ENCODE data around the gene KISS1R. TPM values are rescaled to one million over a fixed set of nuclear protein-coding genes. Genes with fewer than 3 reads are reported as not detected.
"Not testable (repeated sequence)": the region's sequence is repeated elsewhere in the genome, so short reads cannot be mapped to it uniquely, and the experiment has no call there.

The KISS1R gene
- total and polyA plus RNA-seq, 5 donors from 2014 or later, result 0.21 to 1.2 (median 0.67) TPM; not detected in 1

GRCh38 chr19:891421-892200 lies 25.5 kb upstream of the KISS1R start:
- not testable (repeated sequence) for H3K27me3 Mint-ChIP-seq; H3K9me3 ChIP-seq (ENCODE audit: control insufficient read depth in 2 of 2, low read length in 2 of 2); DNase-seq; H3K36me3 Mint-ChIP-seq; H3K9me3 Mint-ChIP-seq; ATAC-seq (ENCODE audit: low read depth in 2 of 2); H3K27me3 ChIP-seq (ENCODE audit: control insufficient read depth, insufficient read depth, low read length)
- H3K4me1 ChIP-seq (ENCODE audit: control insufficient read depth, insufficient read depth, low read length, poor library complexity, severe bottlenecking), result peaks cover 19% of the 10 kb centered on the region
- H3K27ac Mint-ChIP-seq, result peak overlapping the region in 2 of 3 donors; percentile 66 to 73
- H3K4me1 Mint-ChIP-seq, result peaks cover 4 to 58% (median 14%) of the 10 kb centered on the region in 4 donors
- H3K4me3 Mint-ChIP-seq, result peak overlapping the region; percentile 76 to 93 (median 84)
- peak overlapping the region; percentile 48 for H3K4me3 ChIP-seq (ENCODE audit: low read depth, low read length)
- H3K27ac ChIP-seq (ENCODE audit: insufficient read depth, low read length, poor library complexity, severe bottlenecking), result peak overlapping the region; percentile 88
- H3K36me3 ChIP-seq (ENCODE audit: control insufficient read depth, insufficient read depth, low read length), result peaks cover 28% of the 10 kb centered on the region

- peak overlapping the region; percentile 74 to 93 (median 84) for H3K4me3 Mint-ChIP-seq
- ATAC-seq (ENCODE audit: low read depth in 2 of 2) (no peak), DNase-seq (no peak)
- Histone ChIP-seq H3K9me3 (ENCODE audit: control insufficient read depth in 2 of 2, low read length in 2 of 2) (no peaks in the 10 kb centered on the region), H3K4me3 (ENCODE audit: low read depth, low read length) (peak overlapping the region; percentile 48), H3K36me3 (ENCODE audit: control insufficient read depth, insufficient read depth, low read length) (peaks cover 30% of the 10 kb centered on the region), H3K4me1 (ENCODE audit: control insufficient read depth, insufficient read depth, low read length, poor library complexity, severe bottlenecking) (peaks cover 19% of the 10 kb centered on the region), H3K27ac (ENCODE audit: insufficient read depth, low read length, poor library complexity, severe bottlenecking) (peak overlapping the region; percentile 88), H3K27me3 (ENCODE audit: control insufficient read depth, insufficient read depth, low read length) (no peaks in the 10 kb centered on the region)
- H3K27me3 Mint-ChIP-seq, result peaks cover 5% of the 10 kb centered on the region
- no peaks in the 10 kb centered on the region for H3K9me3 Mint-ChIP-seq
- H3K36me3 Mint-ChIP-seq, result peaks cover 7% of the 10 kb centered on the region
- H3K27ac Mint-ChIP-seq, result peak overlapping the region; percentile 62 to 97 (median 66)
- peaks cover 4 to 60% (median 14%) of the 10 kb centered on the region in 4 donors for H3K4me1 Mint-ChIP-seq
Measured at GRCh38 chr19:892243-892893, 24.8 kb upstream of the KISS1R start.

GRCh38 chr19:892894-893689 lies 24.0 kb upstream of the KISS1R start, which contains the start of the genes MED16 and RNU6-9:
TSS of gene MED16 (minus strand) at chr19:893187. CDS start at chr19:891131, 2,056 bp downstream.
TSS of gene RNU6-9 (plus strand) at chr19:893484.
- Mint-ChIP-seq H3K4me1 (peaks cover 4 to 56% (median 14%) of the 10 kb centered on the region in 4 donors), H3K4me3 (peak within 1 kb of the TSS; percentile 93 to 96 (median 94)), H3K36me3 (peaks cover 7% of the 10 kb centered on the region), H3K9me3 (no peaks in the 10 kb centered on the region), H3K27ac (peak within 1 kb of the TSS; percentile 97 to 100 (median 99)), H3K27me3 (peaks cover 5% of the 10 kb centered on the region)
- H3K4me3 ChIP-seq (ENCODE audit: low read depth, low read length), result peak within 1 kb of the TSS; percentile 88
- DNase-seq, result peak; percentile 86 to 96 (median 96)
- peak; percentile 83 for ATAC-seq (ENCODE audit: low read depth in 2 of 2)
- H3K36me3 ChIP-seq (ENCODE audit: control insufficient read depth, insufficient read depth, low read length), result peaks cover 30% of the 10 kb centered on the region
- no peaks in the 10 kb centered on the region for H3K9me3 ChIP-seq (ENCODE audit: control insufficient read depth in 2 of 2, low read length in 2 of 2)
- H3K27ac ChIP-seq (ENCODE audit: insufficient read depth, low read length, poor library complexity, severe bottlenecking), result peak within 1 kb of the TSS; percentile 88
- H3K27me3 ChIP-seq (ENCODE audit: control insufficient read depth, insufficient read depth, low read length), result no peaks in the 10 kb centered on the region
- peaks cover 19% of the 10 kb centered on the region for H3K4me1 ChIP-seq (ENCODE audit: control insufficient read depth, insufficient read depth, low read length, poor library complexity, severe bottlenecking)

- H3K27me3 ChIP-seq (ENCODE audit: control insufficient read depth, insufficient read depth, low read length), result no peaks in the 10 kb centered on the region
- peaks cover 27% of the 10 kb centered on the region for H3K36me3 ChIP-seq (ENCODE audit: control insufficient read depth, insufficient read depth, low read length)
- peaks cover 5% of the 10 kb centered on the region for H3K27me3 Mint-ChIP-seq
- H3K4me3 Mint-ChIP-seq, result peak overlapping the region in 2 of 4 donors; percentile 63 to 75
- no peak overlapping the region for H3K4me3 ChIP-seq (ENCODE audit: low read depth, low read length)
- H3K4me1 Mint-ChIP-seq, result peaks cover 4 to 41% (median 10%) of the 10 kb centered on the region in 4 donors
- H3K27ac ChIP-seq (ENCODE audit: insufficient read depth, low read length, poor library complexity, severe bottlenecking), result no peak overlapping the region
- peaks cover 7% of the 10 kb centered on the region for H3K36me3 Mint-ChIP-seq
- DNase-seq (no peak), ATAC-seq (ENCODE audit: low read depth in 2 of 2) (no peak)
- no peaks in the 10 kb centered on the region for H3K9me3 ChIP-seq (ENCODE audit: control insufficient read depth in 2 of 2, low read length in 2 of 2)
- H3K27ac Mint-ChIP-seq, result peak overlapping the region; percentile 42 to 86 (median 82)
- peaks cover 28% of the 10 kb centered on the region for H3K4me1 ChIP-seq (ENCODE audit: control insufficient read depth, insufficient read depth, low read length, poor library complexity, severe bottlenecking)
- H3K9me3 Mint-ChIP-seq, result peaks cover 0 to 2% (median 0%) of the 10 kb centered on the region in 7 donors
Measured at GRCh38 chr19:896434-896833, 20.7 kb upstream of the KISS1R start.

- peaks cover 4 to 42% (median 10%) of the 10 kb centered on the region in 4 donors for H3K4me1 Mint-ChIP-seq
- Histone ChIP-seq H3K36me3 (ENCODE audit: control insufficient read depth, insufficient read depth, low read length) (peaks cover 31% of the 10 kb centered on the region), H3K27me3 (ENCODE audit: control insufficient read depth, insufficient read depth, low read length) (no peaks in the 10 kb centered on the region), H3K4me3 (ENCODE audit: low read depth, low read length) (no peak overlapping the region), H3K4me1 (ENCODE audit: control insufficient read depth, insufficient read depth, low read length, poor library complexity, severe bottlenecking) (peaks cover 26% of the 10 kb centered on the region), H3K9me3 (ENCODE audit: control insufficient read depth in 2 of 2, low read length in 2 of 2) (no peaks in the 10 kb centered on the region), H3K27ac (ENCODE audit: insufficient read depth, low read length, poor library complexity, severe bottlenecking) (no peak overlapping the region)
- H3K4me3 Mint-ChIP-seq, result peak overlapping the region in 1 of 4 donors; percentile 75
- peaks cover 0 to 2% (median 0%) of the 10 kb centered on the region in 7 donors for H3K9me3 Mint-ChIP-seq
- H3K36me3 Mint-ChIP-seq, result peaks cover 7% of the 10 kb centered on the region
- DNase-seq, result no peak
- H3K27me3 Mint-ChIP-seq, result peaks cover 5% of the 10 kb centered on the region
- peak overlapping the region in 2 of 3 donors; percentile 52 to 86 for H3K27ac Mint-ChIP-seq
- ATAC-seq (ENCODE audit: low read depth in 2 of 2), result no peak
Measured at GRCh38 chr19:896999-897398, 20.1 kb upstream of the KISS1R start.

- H3K9me3 ChIP-seq (ENCODE audit: control insufficient read depth in 2 of 2, low read length in 2 of 2), result no peaks in the 10 kb centered on the region
- H3K9me3 Mint-ChIP-seq, result peaks cover 0 to 2% (median 0%) of the 10 kb centered on the region in 7 donors
- H3K4me1 Mint-ChIP-seq, result peaks cover 4 to 47% (median 11%) of the 10 kb centered on the region in 4 donors
- no peak for DNase-seq
- H3K27me3 ChIP-seq (ENCODE audit: control insufficient read depth, insufficient read depth, low read length), result no peaks in the 10 kb centered on the region
- H3K27ac ChIP-seq (ENCODE audit: insufficient read depth, low read length, poor library complexity, severe bottlenecking), result no peak overlapping the region
- no peak for ATAC-seq (ENCODE audit: low read depth in 2 of 2)
- no peak overlapping the region for H3K4me3 Mint-ChIP-seq
- H3K36me3 Mint-ChIP-seq, result peaks cover 7% of the 10 kb centered on the region
- H3K36me3 ChIP-seq (ENCODE audit: control insufficient read depth, insufficient read depth, low read length), result peaks cover 36% of the 10 kb centered on the region
- peak overlapping the region in 1 of 3 donors; percentile 52 for H3K27ac Mint-ChIP-seq
- H3K4me3 ChIP-seq (ENCODE audit: low read depth, low read length), result no peak overlapping the region
- H3K27me3 Mint-ChIP-seq, result peaks cover 5% of the 10 kb centered on the region
- peaks cover 21% of the 10 kb centered on the region for H3K4me1 ChIP-seq (ENCODE audit: control insufficient read depth, insufficient read depth, low read length, poor library complexity, severe bottlenecking)
Measured at GRCh38 chr19:897442-898039, 19.6 kb upstream of the KISS1R start.

GRCh38 chr19:898663-899062 lies 18.5 kb upstream of the KISS1R start:
- H3K27me3 ChIP-seq (ENCODE audit: control insufficient read depth, insufficient read depth, low read length), result no peaks in the 10 kb centered on the region
- Mint-ChIP-seq H3K27ac (no peak overlapping the region), H3K4me1 (peaks cover 0 to 46% (median 5%) of the 10 kb centered on the region in 4 donors), H3K36me3 (peaks cover 7% of the 10 kb centered on the region), H3K27me3 (no peaks in the 10 kb centered on the region), H3K4me3 (no peak overlapping the region), H3K9me3 (peaks cover 0 to 2% (median 0%) of the 10 kb centered on the region in 7 donors)
- H3K36me3 ChIP-seq (ENCODE audit: control insufficient read depth, insufficient read depth, low read length), result peaks cover 39% of the 10 kb centered on the region
- no peak overlapping the region for H3K27ac ChIP-seq (ENCODE audit: insufficient read depth, low read length, poor library complexity, severe bottlenecking)
- H3K4me1 ChIP-seq (ENCODE audit: control insufficient read depth, insufficient read depth, low read length, poor library complexity, severe bottlenecking), result peaks cover 26% of the 10 kb centered on the region
- H3K9me3 ChIP-seq (ENCODE audit: control insufficient read depth in 2 of 2, low read length in 2 of 2), result no peaks in the 10 kb centered on the region
- peak in 1 of 3 donors; percentile 28 for DNase-seq
- no peak overlapping the region for H3K4me3 ChIP-seq (ENCODE audit: low read depth, low read length)
- peak in 1 of 2 donors; percentile 28 for ATAC-seq (ENCODE audit: low read depth in 2 of 2)
